SK-N-SH (cell line): ENCODE data around the gene WASF3. TPM values are rescaled to one million over a fixed set of nuclear protein-coding genes. Genes with fewer than 3 reads are reported as not detected.

ENCODE experiments used
- CTCF ChIA-PET: fragments of 300-600, 350-600 bp; formaldehyde crosslinking; extraction: SDS; loops from one replicate; lab custom pipeline; 2021; lab: Yijun Ruan, JAX
- POLR2A ChIA-PET: fragments of 350-600 bp; sonication (Branson Sonifier 250); formaldehyde crosslinking; extraction: SDS; loops from one replicate; lab custom pipeline; 2020; ENCODE audit warnings: antibody characterized with exemption, inconsistent platforms; lab: Yijun Ruan, JAX
- DNase-seq: peaks from one replicate; pipeline ENCODE4 v3.0.0; 2012
- H2AFZ ChIP-seq: fragments of 200-600 bp; sonication (generic); 2 replicates; pipeline ENCODE4 v1.8.1; 2016; ENCODE audit warnings: antibody characterized with exemption, mild to moderate bottlenecking, low read depth
- H3F3A ChIP-seq: fragments of 200-600 bp; sonication (generic); replicated peaks from 2 replicates; pipeline ENCODE3; 2016; ENCODE audit warnings: antibody characterized with exemption, mild to moderate bottlenecking; ENCODE audit not compliant: insufficient read depth
- H3K27ac ChIP-seq, 2 experiments: fragments of 200-500 bp in 1 of 2; fragments of 200-600 bp in 1 of 2; sonication (Bioruptor generic) in 1 of 2; sonication (generic), shearing (Covaris generic) in 1 of 2; 2 replicates each; pipeline versions ENCODE4 v1.5.1 to v1.6.1; 2014 to 2016; ENCODE audit warnings: low read depth in 2 of 2, inconsistent platforms in 1 of 2, low read length in 1 of 2, mild to moderate bottlenecking in 1 of 2, mixed read lengths in 1 of 2
- H3K27me3 ChIP-seq: fragments of 200-600 bp; sonication (generic), shearing (Covaris generic); 2 replicates; pipeline ENCODE4 v1.6.1; 2016; ENCODE audit warnings: mixed run types; ENCODE audit not compliant: insufficient read depth
- H3K36me3 ChIP-seq, 2 experiments: fragments of 200-500 bp in 1 of 2; fragments of 200-600 bp in 1 of 2; sonication (Bioruptor generic) in 1 of 2; sonication (generic) in 1 of 2; replicated peaks in 1 of 2; 2 replicates each; pipeline versions ENCODE3 to v1.5.1; 2014 to 2016; ENCODE audit warnings: low read length in 1 of 2, mild to moderate bottlenecking in 1 of 2; ENCODE audit not compliant: insufficient read depth in 2 of 2, control insufficient read depth in 1 of 2
- H3K4me1 ChIP-seq, 2 experiments: fragments of 200-500 bp in 1 of 2; fragments of 200-600 bp in 1 of 2; sonication (Bioruptor generic) in 1 of 2; sonication (generic), shearing (Covaris generic) in 1 of 2; 2 replicates each; pipeline versions ENCODE4 v1.5.1 to v1.6.1; 2014 to 2016; ENCODE audit warnings: low read depth in 1 of 2, low read length in 1 of 2, mixed run types in 1 of 2; ENCODE audit not compliant: insufficient read depth in 2 of 2, control insufficient read depth in 1 of 2
- H3K4me2 ChIP-seq: fragments of 200-600 bp; sonication (generic), shearing (Covaris generic); 2 replicates; pipeline ENCODE4 v1.6.1; 2017; ENCODE audit warnings: mixed run types
- H3K4me3 ChIP-seq, 2 experiments: fragments of 200-500 bp in 1 of 2; fragments of 200-600 bp in 1 of 2; sonication (Bioruptor generic) in 1 of 2; sonication (generic), shearing (Covaris generic) in 1 of 2; 2 replicates each; pipeline versions ENCODE4 v1.5.1 to v1.8.1; 2014 to 2016; ENCODE audit warnings: low read depth in 2 of 2, inconsistent platforms in 1 of 2, low read length in 1 of 2, mild to moderate bottlenecking in 1 of 2, mixed read lengths in 1 of 2, moderate library complexity in 1 of 2
- H3K79me2 ChIP-seq: fragments of 200-600 bp; sonication (generic); 2 replicates; pipeline ENCODE4 v1.8.1; 2017; ENCODE audit warnings: mild to moderate bottlenecking; ENCODE audit not compliant: insufficient read depth
- H3K9ac ChIP-seq: fragments of 200-600 bp; sonication (generic); 2 replicates; pipeline ENCODE4 v1.6.1; 2017; ENCODE audit warnings: mixed run types
- H3K9me2 ChIP-seq: fragments of 200-600 bp; sonication (generic); 2 replicates; pipeline ENCODE4 v1.6.1; 2017; ENCODE audit warnings: mixed run types
- H3K9me3 ChIP-seq: fragments of 200-600 bp; sonication (generic); 2 replicates; pipeline ENCODE4 v1.6.1; 2017; ENCODE audit warnings: mixed run types, mild to moderate bottlenecking, moderate library complexity
- H4K20me1 ChIP-seq: fragments of 200-600 bp; sonication (generic); 2 replicates; pipeline ENCODE4 v1.6.1; 2017; ENCODE audit warnings: mild to moderate bottlenecking, mixed run types; ENCODE audit not compliant: insufficient read depth
- CTCF ChIP-seq: fragments of 200-600 bp; sonication (generic); IDR thresholded peaks from 2 replicates; pipeline ENCODE4 v1.6.1; 2017; ENCODE audit warnings: antibody characterized with exemption, mild to moderate bottlenecking, moderate library complexity
- ELF1 ChIP-seq: IDR thresholded peaks from 2 replicates; pipeline ENCODE4 v1.4.0; 2012
- EZH2phosphoT487 ChIP-seq: fragments of 200-600 bp; sonication (generic); IDR thresholded peaks from 2 replicates; pipeline ENCODE4 v1.6.1; 2017; ENCODE audit warnings: low read depth, mixed run types, mild to moderate bottlenecking, antibody characterized with exemption, moderate library complexity, borderline replicate concordance
- FOXM1 ChIP-seq: IDR thresholded peaks from 2 replicates; pipeline ENCODE4 v1.4.0; 2012; ENCODE audit warnings: low read depth, mild to moderate bottlenecking
- GABPA ChIP-seq: IDR thresholded peaks from 2 replicates; pipeline ENCODE4 v1.4.0; 2012; ENCODE audit warnings: low read depth, mild to moderate bottlenecking
- GATA2 ChIP-seq: sonication (generic); formaldehyde crosslinking; IDR thresholded peaks from 2 replicates; pipeline ENCODE4 v1.5.0; 2020; ENCODE audit warnings: mild to moderate bottlenecking, missing genetic modification reagents
- JUND ChIP-seq: IDR thresholded peaks from 2 replicates; pipeline ENCODE4 v1.4.0; 2012
- MAX ChIP-seq: IDR thresholded peaks from 2 replicates; pipeline ENCODE4 v1.4.0; 2012; ENCODE audit warnings: low read depth
- MEF2A ChIP-seq: IDR thresholded peaks from 2 replicates; pipeline ENCODE4 v1.4.0; 2012; ENCODE audit warnings: low read depth, borderline replicate concordance
- NFIC ChIP-seq: IDR thresholded peaks from 2 replicates; pipeline ENCODE4 v1.4.0; 2012; ENCODE audit warnings: borderline replicate concordance
- NRF1 ChIP-seq: IDR thresholded peaks from 2 replicates; pipeline ENCODE4 v1.6.1; 2012; ENCODE audit warnings: low read depth, mild to moderate bottlenecking, low read length
- PBX3 ChIP-seq: IDR thresholded peaks from 2 replicates; pipeline ENCODE4; 2012
- POLR2AphosphoS5 ChIP-seq: IDR thresholded peaks from 2 replicates; pipeline ENCODE4 v1.6.1; 2012; ENCODE audit warnings: low read depth, low read length
- RAD21 ChIP-seq: IDR thresholded peaks from 2 replicates; pipeline ENCODE4 v1.6.1; 2012; ENCODE audit warnings: mild to moderate bottlenecking, low read length
- REST ChIP-seq: IDR thresholded peaks from 2 replicates; pipeline ENCODE4 v1.6.1; 2012; ENCODE audit warnings: mild to moderate bottlenecking, low read depth, low read length, moderate library complexity
- SIN3A ChIP-seq: IDR thresholded peaks from 2 replicates; pipeline ENCODE4 v1.6.1; 2012; ENCODE audit warnings: low read depth, mild to moderate bottlenecking, low read length, moderate library complexity, borderline replicate concordance
- TAF1 ChIP-seq: IDR thresholded peaks from 2 replicates; pipeline ENCODE4 v1.6.1; 2012; ENCODE audit warnings: low read depth, mild to moderate bottlenecking, low read length, moderate library complexity, borderline replicate concordance
- TCF12 ChIP-seq: IDR thresholded peaks from 2 replicates; pipeline ENCODE4 v1.4.0; 2012
- YY1 ChIP-seq: IDR thresholded peaks from 2 replicates; pipeline ENCODE4 v1.4.0; 2012; ENCODE audit warnings: low read depth, mild to moderate bottlenecking
- WGBS: methylation state at CpG from one replicate; pipeline ENCODE4 v1.1.6; 2017; ENCODE audit warnings: low lambda C conversion rate; 5-methylcytosine and 5-hydroxymethylcytosine counted together
- polyA plus RNA-seq, 3 experiments: library from polyadenylated mRNA; depleted of rRNA; stranded (reverse); fragments of >200 nt; gene quantifications; 2 replicates each; pipeline ENCODE4 v1.2.3, GENCODE V29; 2012

Gene WASF3
- polyA plus RNA-seq, 1 of the 3 experiments (the other 2 are of a cell fraction): 10.4 TPM

GRCh38 chr13:26697069-26697955, 139.8 kb downstream of the WASF3 start:
- H3K9me2 ChIP-seq: no peaks in the 10 kb centered on the region
- TF ChIP-seq TCF12 (no peak), EZH2phosphoT487 (no peak), SIN3A (no peak), TAF1 (no peak), RAD21 (no peak), GATA2 (CRISPR knock-in tag) (no peak), CTCF (no peak), FOXM1 (no peak), MEF2A (no peak), GABPA (no peak), NFIC (no peak)
- H3K27me3 ChIP-seq: no peaks in the 10 kb centered on the region
- H3K4me1 ChIP-seq: peaks cover 0 to 4% of the 10 kb centered on the region in 2 experiments; a peak in 1 of 4 replicates
- 0 out of 2 replicates have a peak, but pooled peaks cover 3% of the 10 kb centered on the region for H3K9me3 ChIP-seq
- ChIA-PET CTCF (interaction anchor here (0.6 to 5.3 kb wide), 10 partner anchors 8 to 513 kb away, joined by 3 to 94 read pairs (median 6); no protein-coding TSS in a partner anchor), POLR2A (no interaction called here)
- H2AFZ ChIP-seq: no peak overlapping the region
- H3F3A ChIP-seq: no peaks in the 10 kb centered on the region
- H3K79me2 ChIP-seq: no peaks in the 10 kb centered on the region
- H3K36me3 ChIP-seq: no peaks in the 10 kb centered on the region
- no peak overlapping the region for H3K4me2 ChIP-seq
- DNase-seq: no peak
- H3K9ac ChIP-seq: no peak overlapping the region
- 87% methylated on average over 14 of the region's 21 CpGs for WGBS
- H4K20me1 ChIP-seq: no peaks in the 10 kb centered on the region
- H3K27ac ChIP-seq: no peak overlapping the region
- H3K4me3 ChIP-seq: no peak overlapping the region

GRCh38 chr13:26698392-26699196, 141.1 kb downstream of the WASF3 start:
- 0 out of 2 replicates have a peak overlapping the region, but pooled peaks have one; percentile 36 for H3K4me2 ChIP-seq
- no peaks in the 10 kb centered on the region for H3F3A ChIP-seq
- 39% methylated on average over 28 of the region's 29 CpGs for WGBS
- ChIA-PET POLR2A (interaction anchor here (0.6 to 1.3 kb wide), 2 partner anchors 221 to 514 kb away, joined by 3 read pairs; no protein-coding TSS in a partner anchor), CTCF (interaction anchor here (0.6 to 5.3 kb wide), 110 partner anchors 9 to 1124 kb away, joined by 3 to 94 read pairs (median 4); partner anchors contain the start of gene WASF3)
- 0 out of 2 replicates have a peak, but pooled peaks cover 8% of the 10 kb centered on the region for H3K9me3 ChIP-seq
- no peak overlapping the region for H3K27ac ChIP-seq
- H3K27me3 ChIP-seq: no peaks in the 10 kb centered on the region
- H3K36me3 ChIP-seq: no peaks in the 10 kb centered on the region
- peak overlapping the region; percentile 69; the same call in 1 of the 2 replicates for H2AFZ ChIP-seq
- peaks cover 0 to 4% of the 10 kb centered on the region in 2 experiments; a peak in 1 of 4 replicates for H3K4me1 ChIP-seq
- peak overlapping the region in 1 of 2 experiments; percentile 15; a peak in 2 of 4 replicates for H3K4me3 ChIP-seq
- H3K9me2 ChIP-seq: no peaks in the 10 kb centered on the region
- H3K79me2 ChIP-seq: no peaks in the 10 kb centered on the region
- H3K9ac ChIP-seq: no peak overlapping the region
- peak; percentile 87 for DNase-seq
- H4K20me1 ChIP-seq: no peaks in the 10 kb centered on the region
- no peak for TF ChIP-seq SIN3A
- no peak for TF ChIP-seq ELF1
- TF ChIP-seq YY1: no peak
- no peak for TF ChIP-seq POLR2AphosphoS5
- no peak for TF ChIP-seq REST
- TF ChIP-seq MAX: no peak
- TF ChIP-seq NRF1: no peak
- no peak for TF ChIP-seq JUND
- TF ChIP-seq PBX3: no peak
- TF ChIP-seq GABPA: no peak
- TF ChIP-seq GATA2 (CRISPR knock-in tag): no peak
